IMR-90 (cell line): Measurements from ENCODE around the gene CBFA2T3. TPM values are rescaled to one million over a fixed set of nuclear protein-coding genes. Genes with fewer than 3 reads are reported as not detected.

ENCODE experiments used
- ATAC-seq: fragments of 200-7000 bp; cut with Tn5 transposase; 2 replicates; pipeline ENCODE4 v1.9.1; 2020; ENCODE audit warnings: low read depth, mild to moderate bottlenecking, moderate library complexity
- BruUV-seq: library from RNA; stranded (reverse); fragments of 400-500 nt; replicated peaks from 2 replicates; lab custom pipeline; 2021; lab: Mats Ljungman, UMichigan
- CTCF ChIA-PET: fragments of 300-600 bp; formaldehyde crosslinking; extraction: SDS; loops from one replicate; lab custom pipeline; 2021; ENCODE audit warnings: antibody characterized with exemption; lab: Yijun Ruan, JAX
- POLR2A ChIA-PET: fragments of 300-600 bp; sonication (Branson Sonifier 250); formaldehyde crosslinking; loops from one replicate; lab custom pipeline; 2022; ENCODE audit warnings: antibody characterized with exemption; ENCODE audit not compliant: unreplicated experiment; lab: Charles Lee
- DNase-seq: peaks from one replicate; pipeline ENCODE4 v3.0.0; 2013
- H2AFZ ChIP-seq: replicated peaks from 2 replicates; pipeline ENCODE3; 2013; ENCODE audit warnings: low read length, mild to moderate bottlenecking; ENCODE audit not compliant: poor library complexity
- H2AK5ac ChIP-seq: 2 replicates; pipeline ENCODE4 v1.6.1; 2013; ENCODE audit warnings: low read depth, low read length, inconsistent platforms
- H2AK9ac ChIP-seq: replicated peaks from 2 replicates; pipeline ENCODE3; 2013; ENCODE audit warnings: mild to moderate bottlenecking, low read depth, low read length, moderate library complexity; ENCODE audit not compliant: poor library complexity
- H2BK120ac ChIP-seq: 2 replicates; pipeline ENCODE4 v1.6.1; 2013; ENCODE audit warnings: low read depth, low read length, inconsistent platforms
- H2BK15ac ChIP-seq: 3 replicates; pipeline ENCODE4 v1.6.1; 2013; ENCODE audit warnings: low read depth, low read length, inconsistent platforms
- H2BK20ac ChIP-seq: 2 replicates; pipeline ENCODE4 v1.6.1; 2013; ENCODE audit warnings: low read depth, mild to moderate bottlenecking, inconsistent platforms, low read length, moderate library complexity
- H2BK5ac ChIP-seq: 2 replicates; pipeline ENCODE4 v1.6.1; 2013; ENCODE audit warnings: mild to moderate bottlenecking, low read depth, low read length, inconsistent platforms; ENCODE audit not compliant: poor library complexity, severe bottlenecking
- H3K14ac ChIP-seq: replicated peaks from 2 replicates; pipeline ENCODE4 v1.6.1; 2013; ENCODE audit warnings: low read depth, low read length, inconsistent platforms
- H3K18ac ChIP-seq: 2 replicates; pipeline ENCODE4 v1.6.1; 2013; ENCODE audit warnings: low read depth, low read length, control low read depth
- H3K23ac ChIP-seq: 2 replicates; pipeline ENCODE4 v1.6.1; 2013; ENCODE audit warnings: low read depth, low read length, inconsistent platforms
- H3K27ac ChIP-seq: 2 replicates; pipeline ENCODE4 v1.5.1; 2013; ENCODE audit warnings: mild to moderate bottlenecking, control low read depth, low read length; ENCODE audit not compliant: insufficient read depth
- H3K27me3 ChIP-seq: 2 replicates; pipeline ENCODE4 v1.6.1; 2013; ENCODE audit warnings: low read length; ENCODE audit not compliant: control insufficient read depth, insufficient read depth
- H3K36me3 ChIP-seq: 2 replicates; pipeline ENCODE4 v1.6.1; 2013; ENCODE audit warnings: low read length, mixed read lengths; ENCODE audit not compliant: control insufficient read depth, insufficient read depth
- H3K4ac ChIP-seq: 2 replicates; pipeline ENCODE4 v1.6.1; 2013; ENCODE audit warnings: low read depth, low read length, inconsistent platforms
- H3K4me1 ChIP-seq: 2 replicates; pipeline ENCODE4 v1.6.1; 2013; ENCODE audit warnings: low read length, mixed read lengths; ENCODE audit not compliant: control insufficient read depth, insufficient read depth
- H3K4me2 ChIP-seq: 2 replicates; pipeline ENCODE4 v1.6.1; 2013; ENCODE audit warnings: low read depth, mild to moderate bottlenecking, control low read depth, low read length, moderate library complexity
- H3K4me3 ChIP-seq: 2 replicates; pipeline ENCODE4 v1.5.1; 2013; ENCODE audit warnings: low read depth, mild to moderate bottlenecking, control low read depth, low read length, moderate library complexity; ENCODE audit not compliant: insufficient read depth
- H3K56ac ChIP-seq: 2 replicates; pipeline ENCODE4 v1.6.1; 2013; ENCODE audit warnings: low read length, inconsistent platforms; ENCODE audit not compliant: insufficient read depth; ENCODE audit errors: extremely low read depth
- H3K79me1 ChIP-seq, 2 experiments: 2 replicates each; pipeline ENCODE4 v1.6.1; 2013; ENCODE audit warnings: low read length in 2 of 2, inconsistent platforms in 1 of 2, low read depth in 1 of 2
- H3K9ac ChIP-seq: 2 replicates; pipeline ENCODE4 v1.6.1; 2013; ENCODE audit warnings: low read depth, low read length, control low read depth
- H3K9me1 ChIP-seq: 2 replicates; pipeline ENCODE4 v1.6.1; 2013; ENCODE audit warnings: low read length, inconsistent platforms; ENCODE audit not compliant: insufficient read depth
- H3K9me3 ChIP-seq: 2 replicates; pipeline ENCODE4 v1.6.1; 2013; ENCODE audit warnings: low read length; ENCODE audit not compliant: control insufficient read depth, insufficient read depth
- H4K20me1 ChIP-seq: 2 replicates; pipeline ENCODE4 v1.6.1; 2013; ENCODE audit warnings: low read length, inconsistent platforms; ENCODE audit not compliant: insufficient read depth
- H4K5ac ChIP-seq: 2 replicates; pipeline ENCODE4 v1.6.1; 2013; ENCODE audit warnings: mild to moderate bottlenecking, low read depth, low read length, control low read depth
- H4K8ac ChIP-seq, 2 experiments: 2 replicates each; pipeline ENCODE4 v1.6.1; 2013; ENCODE audit warnings: low read depth in 2 of 2, low read length in 2 of 2, control low read depth in 1 of 2, inconsistent platforms in 1 of 2
- H4K91ac ChIP-seq: 2 replicates; pipeline ENCODE4 v1.6.1; 2013; ENCODE audit warnings: low read depth, low read length, inconsistent platforms; ENCODE audit not compliant: insufficient read depth
- CEBPB ChIP-seq: IDR thresholded peaks from 2 replicates; pipeline ENCODE4 v1.6.1; 2012; ENCODE audit warnings: low read depth, low read length, improper control_type of control experiment
- MAZ ChIP-seq: IDR thresholded peaks from 2 replicates; pipeline ENCODE4 v1.6.1; 2012; ENCODE audit warnings: low read depth, mild to moderate bottlenecking, low read length, improper control_type of control experiment, moderate library complexity, borderline replicate concordance
- RAD21 ChIP-seq: IDR thresholded peaks from 2 replicates; pipeline ENCODE4 v1.6.1; 2012; ENCODE audit warnings: low read length, improper control_type of control experiment
- WGBS, 2 experiments: methylation state at CpG; one replicate each; pipeline versions ENCODE4 v1.1.5 to v1.1.7; 2013; ENCODE audit warnings: missing lambda C conversion rate in 2 of 2; ENCODE audit not compliant: insufficient read length in 1 of 2; ENCODE audit errors: extremely low coverage in 2 of 2; 5-methylcytosine and 5-hydroxymethylcytosine counted together
- dilution Hi-C: fragments of 300-500 bp; cut with HindIII; formaldehyde crosslinking; loops from one replicate; pipeline ENCODE4 v1.14.3; 2018; ENCODE audit warnings: low sequenced_read_pairs; ENCODE audit not compliant: unreplicated experiment
- in situ Hi-C: fragments of 300-500 bp; cut with MboI; formaldehyde crosslinking; loops from 3 replicates; pipeline ENCODE4 v1.14.3; 2019; ENCODE audit warnings: low sequenced_read_pairs, inconsistent platforms, mixed read lengths
- intact Hi-C: fragments of 100-400 bp; cut with micrococcal nuclease; formaldehyde crosslinking; loops from 2 replicates; pipeline ENCODE4 v1.10.0; 2022
- polyA plus RNA-seq, 3 experiments: library from polyadenylated mRNA; depleted of rRNA; stranded (reverse); fragments of >200 nt; gene quantifications; 2 replicates each; pipeline ENCODE4 v1.2.3, GENCODE V29; 2012; ENCODE audit warnings: low replicate concordance in 1 of 3
- total RNA-seq: library from RNA; depleted of rRNA; stranded (reverse); fragments of >200 nt; gene quantifications from 2 replicates; pipeline ENCODE4 v1.2.3, GENCODE V29; 2012

The CBFA2T3 gene
- total and polyA plus RNA-seq, 2 of the 4 experiments (the other 2 are of a cell fraction), result not detected

DNA sequence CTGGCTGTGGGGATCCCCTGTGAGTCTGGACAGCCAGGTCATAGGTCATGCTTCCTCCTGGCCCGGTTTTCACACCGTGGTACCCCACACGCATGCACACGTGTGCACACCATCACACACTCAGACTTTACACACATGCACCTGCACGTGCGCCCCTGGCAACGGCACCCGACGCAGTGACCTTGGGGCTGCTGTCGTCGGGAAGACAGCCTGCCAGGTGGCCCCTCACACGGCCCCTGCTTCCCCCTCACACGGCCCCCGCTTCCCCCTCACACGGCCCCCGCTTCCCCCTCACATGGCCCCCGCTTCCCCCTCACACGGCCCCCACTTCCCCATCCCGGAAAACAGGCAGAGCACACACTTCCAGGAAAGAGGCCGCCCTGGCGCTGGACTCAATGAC, 45.1 kb downstream of the CBFA2T3 start:
- Histone ChIP-seq H3K18ac (no peak overlapping the region), H4K91ac (no peak overlapping the region), H3K56ac (no peak overlapping the region), H3K9me3 (no peaks in the 10 kb centered on the region), H2AK9ac (no peak overlapping the region), H3K4me2 (no peak overlapping the region), H2BK15ac (no peak overlapping the region), H3K9ac (no peak overlapping the region), H3K4ac (no peak overlapping the region), H3K14ac (no peak overlapping the region), H3K23ac (no peak overlapping the region), H3K4me3 (no peak overlapping the region), H4K8ac (no peak overlapping the region), H2BK20ac (no peak overlapping the region), H2AK5ac (no peak overlapping the region), H3K79me1 (no peaks in the 10 kb centered on the region), H3K27ac (no peak overlapping the region), H3K4me1 (0 out of 2 replicates have a peak, but pooled peaks cover 2% of the 10 kb centered on the region), H3K27me3 (peaks cover 42% of the 10 kb centered on the region), H2BK5ac (no peak overlapping the region), H2AFZ (no peak overlapping the region), H3K9me1 (no peaks in the 10 kb centered on the region), H2BK120ac (no peak overlapping the region), H4K5ac (no peak overlapping the region), H4K20me1 (no peaks in the 10 kb centered on the region; the same call in 1 of the 2 replicates), H3K36me3 (no peaks in the 10 kb centered on the region)
- intact Hi-C loops (no loop called here), in situ Hi-C loops (loop anchor here (10.0 kb wide), 1 partner anchor 283 kb away; the partner anchor contains the start of gene ZNF778), dilution Hi-C loops (no loop called here)
- POLR2A ChIA-PET, result no interaction called here
- DNase-seq (no peak), ATAC-seq (no peak)
- no TSS peak for BruUV-seq
- WGBS, 2 experiments, result no CpG with 5 or more reads among the region's 21 CpGs
- CTCF ChIA-PET, result no interaction called here
- TF ChIP-seq CEBPB (no peak), RAD21 (no peak), MAZ (no peak)
